ENCODE results near the gene ZBTB3.

ZBTB3 gene

DNA sequence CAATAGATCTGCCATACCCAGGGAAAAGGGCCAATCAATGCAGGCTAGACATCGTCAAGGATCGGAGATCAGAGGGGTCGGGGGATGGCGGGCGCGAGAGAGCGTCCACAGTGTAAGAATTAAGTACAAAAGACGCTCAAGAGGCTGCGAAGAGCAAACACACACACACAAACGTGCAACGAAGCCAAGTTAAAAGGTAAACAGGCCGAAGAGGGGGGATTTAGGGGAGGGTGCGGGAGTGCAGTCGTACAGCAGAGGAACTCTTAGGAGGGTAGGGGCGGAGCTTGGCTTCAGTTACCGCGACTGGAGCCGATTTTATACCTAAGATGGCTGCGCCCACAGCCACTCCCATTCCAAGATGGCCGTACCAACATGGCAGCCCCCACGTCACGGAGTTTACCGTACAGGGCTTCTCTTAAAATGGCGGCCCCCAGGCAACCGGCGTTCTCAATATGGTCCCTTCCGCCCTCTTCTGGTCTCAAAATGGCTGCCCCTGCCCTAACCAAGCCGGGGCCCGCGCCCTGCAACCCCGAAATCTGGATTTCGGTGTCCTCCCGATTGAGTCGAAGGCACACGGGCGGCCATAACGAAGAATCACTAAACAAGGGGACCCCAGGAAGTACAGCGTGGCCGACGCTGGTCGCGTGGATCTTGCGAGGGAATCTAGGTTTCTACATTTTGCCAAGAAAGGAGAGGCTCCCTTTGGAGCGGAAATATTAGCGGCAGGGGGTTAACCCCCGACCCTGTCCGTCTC lies 44.5 kb downstream of the ZBTB3 start:
- peaks cover 12% of the 10 kb centered on the region; the same call in 1 of the 2 replicates for H3K79me2 ChIP-seq (ENCODE audit: insufficient read depth, low read depth)
- H4K20me1 ChIP-seq (ENCODE audit: insufficient read depth) = no peaks in the 10 kb centered on the region
- peaks cover 75% of the 10 kb centered on the region for H3K4me1 ChIP-seq (ENCODE audit: low read depth, poor library complexity, severe bottlenecking)
- H3K4me3 ChIP-seq (IDR thresholded peaks at IDR 0.05; ENCODE audit: insufficient read depth, low read depth, low read length) = no peak overlapping the region
- peak overlapping the region; percentile 97 for H3K4me2 ChIP-seq
- peak overlapping the region; percentile 96 for H3K27ac ChIP-seq
- peak overlapping the region; percentile 95 for H3K9ac ChIP-seq
- H2AFZ ChIP-seq (ENCODE audit: low read depth) = peak overlapping the region; percentile 70
- no peaks in the 10 kb centered on the region for H3K36me3 ChIP-seq (ENCODE audit: insufficient read depth)
- H3K27me3 ChIP-seq (ENCODE audit: insufficient read depth, low read depth) = no peaks in the 10 kb centered on the region
- TF ChIP-seq, protein P1, sequence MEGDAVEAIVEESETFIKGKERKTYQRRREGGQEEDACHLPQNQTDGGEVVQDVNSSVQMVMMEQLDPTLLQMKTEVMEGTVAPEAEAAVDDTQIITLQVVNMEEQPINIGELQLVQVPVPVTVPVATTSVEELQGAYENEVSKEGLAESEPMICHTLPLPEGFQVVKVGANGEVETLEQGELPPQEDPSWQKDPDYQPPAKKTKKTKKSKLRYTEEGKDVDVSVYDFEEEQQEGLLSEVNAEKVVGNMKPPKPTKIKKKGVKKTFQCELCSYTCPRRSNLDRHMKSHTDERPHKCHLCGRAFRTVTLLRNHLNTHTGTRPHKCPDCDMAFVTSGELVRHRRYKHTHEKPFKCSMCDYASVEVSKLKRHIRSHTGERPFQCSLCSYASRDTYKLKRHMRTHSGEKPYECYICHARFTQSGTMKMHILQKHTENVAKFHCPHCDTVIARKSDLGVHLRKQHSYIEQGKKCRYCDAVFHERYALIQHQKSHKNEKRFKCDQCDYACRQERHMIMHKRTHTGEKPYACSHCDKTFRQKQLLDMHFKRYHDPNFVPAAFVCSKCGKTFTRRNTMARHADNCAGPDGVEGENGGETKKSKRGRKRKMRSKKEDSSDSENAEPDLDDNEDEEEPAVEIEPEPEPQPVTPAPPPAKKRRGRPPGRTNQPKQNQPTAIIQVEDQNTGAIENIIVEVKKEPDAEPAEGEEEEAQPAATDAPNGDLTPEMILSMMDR (conservative IDR thresholded peaks at IDR 0.05; ENCODE audit: low read depth, low read length) = peak; percentile 37; the same call in 1 of the 2 replicates

DNA sequence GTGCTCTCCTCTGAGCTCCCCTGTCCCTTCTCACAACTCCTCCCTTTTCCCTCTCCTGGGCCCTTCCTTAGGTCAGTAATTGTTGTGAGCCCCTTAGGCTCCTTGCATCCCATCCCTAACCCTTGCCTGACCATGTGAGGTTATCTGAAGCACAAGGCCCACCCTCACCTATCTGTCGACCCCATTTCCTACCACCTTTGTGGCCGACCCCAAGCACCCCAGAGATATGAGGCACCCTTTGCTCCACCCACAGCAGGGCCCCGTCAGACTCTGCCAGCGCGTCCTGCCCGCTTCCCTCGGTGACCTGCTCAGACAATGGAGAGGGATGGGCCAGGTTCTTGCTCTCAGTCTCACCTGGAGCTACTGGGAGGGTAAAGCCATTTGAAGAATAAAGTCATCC lies 45.2 kb downstream of the ZBTB3 start:
- peaks cover 68% of the 10 kb centered on the region for H3K4me1 ChIP-seq (ENCODE audit: low read depth, poor library complexity, severe bottlenecking)
- H4K20me1 ChIP-seq (ENCODE audit: insufficient read depth) = no peaks in the 10 kb centered on the region
- H3K9ac ChIP-seq = peak overlapping the region; percentile 95; the same call in 1 of the 2 replicates
- H2AFZ ChIP-seq (ENCODE audit: low read depth) = peak overlapping the region; percentile 62
- peaks cover 9% of the 10 kb centered on the region; the same call in 1 of the 2 replicates for H3K79me2 ChIP-seq (ENCODE audit: insufficient read depth, low read depth)
- no peak overlapping the region for H3K4me3 ChIP-seq (IDR thresholded peaks at IDR 0.05; ENCODE audit: insufficient read depth, low read depth, low read length)
- TF ChIP-seq, protein P1 (conservative IDR thresholded peaks at IDR 0.05; ENCODE audit: low read depth, low read length) = no peak
- peak overlapping the region; percentile 97 for H3K4me2 ChIP-seq
- H3K27me3 ChIP-seq (ENCODE audit: insufficient read depth, low read depth) = no peaks in the 10 kb centered on the region
- peak overlapping the region; percentile 96; the same call in 1 of the 2 replicates for H3K27ac ChIP-seq
- no peaks in the 10 kb centered on the region for H3K36me3 ChIP-seq (ENCODE audit: insufficient read depth)

DNA sequence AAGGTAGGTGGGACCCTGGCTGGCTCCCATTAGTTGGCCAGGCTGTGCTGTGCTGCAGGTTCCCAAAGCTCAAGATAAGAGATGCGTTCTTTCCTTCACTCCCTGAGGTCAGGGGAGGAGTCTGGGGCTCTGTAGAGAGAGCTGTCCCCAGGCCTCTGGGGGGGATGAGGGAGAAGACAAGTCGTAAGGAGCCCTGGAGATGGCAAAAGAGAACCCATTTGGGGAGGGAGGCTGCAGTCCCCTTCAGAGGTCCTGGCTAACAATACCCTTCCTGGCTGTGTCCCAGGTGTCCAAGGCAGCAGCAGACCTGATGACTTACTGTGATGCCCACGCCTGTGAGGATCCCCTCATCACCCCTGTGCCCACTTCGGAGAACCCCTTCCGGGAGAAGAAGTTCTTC lies 45.6 kb downstream of the ZBTB3 start:
- Histone ChIP-seq H3K27ac (no peak overlapping the region), H3K4me3 (IDR thresholded peaks at IDR 0.05; ENCODE audit: insufficient read depth, low read depth, low read length) (no peak overlapping the region), H4K20me1 (ENCODE audit: insufficient read depth) (no peaks in the 10 kb centered on the region)

DNA sequence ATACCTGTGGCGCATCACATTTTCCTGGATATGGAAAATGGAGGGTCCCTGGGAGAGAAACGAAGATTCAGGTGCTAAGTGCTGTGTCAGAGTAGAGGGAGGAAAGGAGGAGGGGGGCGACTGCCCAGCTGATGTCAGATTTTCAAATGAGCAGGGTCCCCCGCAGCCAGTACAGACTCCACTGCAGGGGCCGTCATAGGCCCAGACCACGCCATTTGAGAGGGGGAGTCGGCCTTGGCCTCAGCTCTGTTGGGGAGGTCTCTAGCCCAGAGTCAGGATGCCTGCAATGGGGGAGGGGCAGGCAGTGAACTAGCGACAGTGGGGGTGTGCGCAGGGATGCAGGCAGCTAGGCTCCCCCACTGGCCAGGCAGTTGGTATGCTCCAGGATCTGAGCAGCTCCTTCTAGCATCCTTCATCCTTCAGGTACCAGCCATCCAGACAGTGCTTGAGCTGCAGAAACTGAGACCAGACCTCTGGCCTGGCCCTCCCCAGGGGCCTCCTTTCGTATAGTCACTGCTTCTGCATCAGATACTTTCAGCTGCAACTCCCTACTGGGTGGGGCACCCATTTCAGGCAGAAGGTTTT lies 46.6 kb downstream of the ZBTB3 start, which contains the start of the genes BSCL2 and GNG3:
TSS of gene BSCL2 (minus strand) at position 148 of the 585 bp plus-strand sequence. CDS start 229 bp downstream, outside the sequence.
TSS of gene GNG3 (plus strand) at position 400 of the 585 bp plus-strand sequence. CDS start 620 bp downstream, outside the sequence.
- no peak within 1 kb of the TSS for H3K27ac ChIP-seq
- H3K79me2 ChIP-seq (ENCODE audit: insufficient read depth, low read depth) = peaks cover 9% of the 10 kb centered on the region; the same call in 1 of the 2 replicates
- no peak within 1 kb of the TSS; the same call in 1 of the 2 replicates for H3K9ac ChIP-seq
- H3K4me1 ChIP-seq (ENCODE audit: low read depth, poor library complexity, severe bottlenecking) = peaks cover 54% of the 10 kb centered on the region
- H3K4me3 ChIP-seq (IDR thresholded peaks at IDR 0.05; ENCODE audit: insufficient read depth, low read depth, low read length) = no peak within 1 kb of the TSS
- TF ChIP-seq, protein P1 (conservative IDR thresholded peaks at IDR 0.05; ENCODE audit: low read depth, low read length) = no peak
- no peaks in the 10 kb centered on the region for H3K36me3 ChIP-seq (ENCODE audit: insufficient read depth)
- H4K20me1 ChIP-seq (ENCODE audit: insufficient read depth) = no peaks in the 10 kb centered on the region
- no peaks in the 10 kb centered on the region for H3K27me3 ChIP-seq (ENCODE audit: insufficient read depth, low read depth)
- peak within 1 kb of the TSS; percentile 97 for H3K4me2 ChIP-seq
- H2AFZ ChIP-seq (ENCODE audit: low read depth) = peak within 1 kb of the TSS; percentile 50

More for the DNA sequence above, 45.6 kb downstream of the ZBTB3 start:
- Histone ChIP-seq H3K9ac (peak overlapping the region; percentile 95; the same call in 1 of the 2 replicates), H3K79me2 (ENCODE audit: insufficient read depth, low read depth) (peaks cover 9% of the 10 kb centered on the region; the same call in 1 of the 2 replicates), H3K36me3 (ENCODE audit: insufficient read depth) (no peaks in the 10 kb centered on the region), H3K4me1 (ENCODE audit: low read depth, poor library complexity, severe bottlenecking) (peaks cover 64% of the 10 kb centered on the region), H3K27me3 (ENCODE audit: insufficient read depth, low read depth) (no peaks in the 10 kb centered on the region), H3K4me2 (peak overlapping the region; percentile 97; the same call in 1 of the 2 replicates), H2AFZ (ENCODE audit: low read depth) (no peak overlapping the region)
- TF ChIP-seq, protein P1 (conservative IDR thresholded peaks at IDR 0.05; ENCODE audit: low read depth, low read length) = no peak

Data from KMS-11 (cell line).